HG02852 (cell line): ENCODE measurements around the gene STK40.
A peak's percentile ranks its signal among the peaks of the same experiment; 100 is the strongest.

ENCODE experiments used
- ATAC-seq: cut with Tn5 transposase; IDR thresholded peaks from one replicate; pipeline ENCODE4 v1.9.1; 2021; ENCODE audit warnings: mild to moderate bottlenecking, moderate library complexity; ENCODE audit not compliant: unreplicated experiment

STK40 gene

DNA sequence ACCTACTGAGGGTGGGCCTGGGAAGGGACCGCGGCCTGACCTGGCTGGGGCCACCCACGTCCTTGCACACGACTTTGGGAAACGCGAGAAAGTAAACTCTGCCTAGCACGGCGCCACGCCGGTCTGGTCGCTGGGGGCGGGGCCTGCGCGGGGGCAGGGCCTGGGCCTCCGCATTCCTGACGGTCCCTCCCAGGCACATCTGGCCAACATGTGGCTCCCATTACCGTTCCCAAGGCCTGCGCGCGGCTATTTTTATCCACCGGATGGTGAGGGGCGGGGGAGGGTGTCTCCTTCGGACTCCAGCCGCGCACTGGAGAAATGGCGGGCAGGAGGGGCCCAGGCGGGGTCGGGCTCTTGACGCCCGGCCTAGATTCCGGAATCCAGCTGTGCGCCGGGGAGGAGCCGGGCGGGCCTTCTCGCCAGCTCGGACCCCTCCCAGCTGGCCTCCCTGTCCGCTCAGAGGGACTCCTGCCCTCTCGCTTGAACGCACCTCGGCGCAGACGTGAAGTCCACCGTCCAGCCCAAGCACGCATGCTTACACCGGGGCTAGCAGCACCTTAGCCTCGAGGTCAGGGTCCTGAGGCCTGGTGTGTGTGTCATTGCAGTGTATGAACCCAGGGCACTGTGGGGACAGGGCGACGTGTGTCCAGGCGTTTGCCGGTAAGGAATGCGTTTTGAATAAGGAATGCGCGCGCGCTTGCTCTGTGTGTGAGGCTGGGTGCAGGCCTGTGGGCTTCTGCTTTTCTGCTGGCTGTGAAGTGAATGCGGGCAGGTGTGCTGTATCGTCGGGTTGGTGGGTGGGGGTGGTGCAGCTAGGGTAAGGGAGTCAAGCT, 64.4 kb downstream of the STK40 start:
- no peak for ATAC-seq

DNA sequence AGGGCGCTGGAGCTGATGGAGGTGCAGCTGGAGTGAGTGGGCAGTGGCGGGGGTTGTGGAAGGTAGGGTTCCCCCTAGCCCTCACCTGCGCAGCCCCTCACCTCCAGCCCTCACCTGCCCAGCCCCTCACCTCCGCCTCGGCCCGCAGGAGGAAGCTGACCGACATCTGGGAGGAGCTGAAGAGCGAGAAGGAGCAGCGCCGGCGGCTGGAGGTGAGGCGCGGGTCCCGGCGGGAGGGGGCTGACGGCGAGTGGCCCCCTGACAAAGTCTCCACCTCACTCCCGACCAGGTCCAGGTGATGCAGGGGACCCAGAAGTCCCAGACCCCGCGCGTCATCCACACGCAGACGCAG, 65.0 kb downstream of the STK40 start:
- no peak for ATAC-seq

GRCh38 chr1:36320291-36320761, 65.4 kb downstream of the STK40 start:
- ATAC-seq = no peak

- no peak for ATAC-seq
Observed at GRCh38 chr1:36309397-36309796, 76.3 kb downstream of the STK40 start.

DNA sequence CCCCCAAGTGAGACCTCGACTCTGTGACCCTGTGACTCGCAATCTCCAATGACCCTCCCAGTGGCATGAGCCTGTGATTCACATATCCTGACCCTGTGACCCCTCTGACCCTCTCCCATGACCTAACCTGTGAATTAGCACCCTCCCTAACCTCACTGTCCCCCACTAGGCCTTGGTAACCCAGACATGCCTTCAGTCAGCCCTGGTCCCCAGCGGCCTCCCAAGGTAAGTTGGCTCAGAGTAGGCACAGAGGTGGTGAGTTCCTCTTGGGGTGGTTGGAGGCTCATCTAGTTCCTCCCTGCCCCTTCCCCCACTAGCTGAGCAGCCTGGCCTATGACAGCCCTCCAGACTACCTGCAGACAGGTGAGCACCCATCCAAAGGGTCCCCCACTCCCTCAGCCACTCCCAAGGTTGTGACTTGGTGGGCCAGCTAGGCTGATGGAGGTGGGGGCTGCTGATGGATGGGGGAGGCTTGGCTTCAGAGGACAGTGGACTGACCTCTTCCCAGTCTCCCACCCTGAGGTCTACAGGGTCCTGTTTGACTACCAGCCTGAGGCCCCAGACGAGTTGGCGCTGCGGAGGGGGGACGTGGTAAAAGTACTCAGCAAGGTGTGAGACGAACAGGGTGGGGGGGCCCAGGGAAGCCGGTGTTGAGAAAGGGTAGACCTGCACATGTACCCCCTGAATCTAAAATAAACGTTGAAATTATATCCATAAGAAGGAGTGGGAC, 78.0 kb downstream of the STK40 start:
- ATAC-seq = no peak

- peak; percentile 97 for ATAC-seq
Observed at GRCh38 chr1:36306902-36307456, 78.7 kb downstream of the STK40 start.

DNA sequence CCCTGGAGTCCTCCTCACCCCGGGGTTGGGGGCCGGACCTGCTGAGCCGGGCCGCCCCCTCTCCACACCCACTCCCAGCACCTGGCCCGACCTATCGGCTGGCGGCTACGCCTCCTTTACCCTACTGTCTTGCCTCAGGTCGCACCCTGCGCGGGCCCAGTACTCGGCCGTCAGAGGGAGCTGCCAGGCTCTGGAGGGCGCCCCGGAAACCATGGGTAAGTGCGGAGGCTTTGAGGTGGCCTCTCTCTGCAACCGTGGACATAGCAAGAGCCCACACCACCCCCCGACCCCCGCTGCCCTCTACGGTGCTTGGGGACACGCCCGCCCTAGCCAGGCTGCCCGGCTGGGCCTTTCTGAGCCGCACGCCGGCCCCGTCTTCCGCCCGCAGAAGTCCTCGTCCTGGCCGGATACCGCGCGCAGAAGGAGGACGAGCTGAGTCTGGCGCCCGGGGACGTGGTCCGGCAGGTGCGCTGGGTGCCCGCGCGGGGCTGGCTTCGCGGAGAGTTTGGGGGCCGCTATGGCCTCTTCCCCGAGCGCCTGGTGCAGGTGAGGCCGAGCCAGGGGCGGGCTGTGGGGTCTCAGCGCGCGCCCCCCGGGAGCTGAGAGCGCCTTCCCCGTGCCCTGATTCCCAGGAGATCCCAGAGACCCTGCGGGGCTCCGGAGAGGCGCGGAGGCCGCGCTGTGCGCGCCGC, 79.4 kb downstream of the STK40 start, which contains the start of gene SH3D21:
TSS of gene SH3D21 (plus strand) at position 159 of the 692 bp plus-strand sequence. CDS start at position 212, 53 bp downstream.
- peak; percentile 37 for ATAC-seq

DNA sequence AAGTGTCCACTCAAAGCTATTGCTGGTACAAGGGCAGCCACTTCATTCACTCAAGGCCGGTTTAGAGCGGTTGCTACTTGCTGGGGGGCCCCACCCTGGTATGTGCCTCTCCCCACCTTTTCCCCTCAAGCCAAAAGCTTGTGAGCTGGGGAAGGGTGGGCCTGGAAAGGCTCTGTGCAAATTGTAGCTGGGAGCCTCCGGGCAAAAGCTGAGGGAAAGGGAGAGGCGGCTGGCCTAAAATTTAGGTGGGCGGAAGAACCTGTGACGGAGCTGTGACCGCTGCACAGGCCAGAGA, 79.9 kb downstream of the STK40 start:
- no peak for ATAC-seq

DNA sequence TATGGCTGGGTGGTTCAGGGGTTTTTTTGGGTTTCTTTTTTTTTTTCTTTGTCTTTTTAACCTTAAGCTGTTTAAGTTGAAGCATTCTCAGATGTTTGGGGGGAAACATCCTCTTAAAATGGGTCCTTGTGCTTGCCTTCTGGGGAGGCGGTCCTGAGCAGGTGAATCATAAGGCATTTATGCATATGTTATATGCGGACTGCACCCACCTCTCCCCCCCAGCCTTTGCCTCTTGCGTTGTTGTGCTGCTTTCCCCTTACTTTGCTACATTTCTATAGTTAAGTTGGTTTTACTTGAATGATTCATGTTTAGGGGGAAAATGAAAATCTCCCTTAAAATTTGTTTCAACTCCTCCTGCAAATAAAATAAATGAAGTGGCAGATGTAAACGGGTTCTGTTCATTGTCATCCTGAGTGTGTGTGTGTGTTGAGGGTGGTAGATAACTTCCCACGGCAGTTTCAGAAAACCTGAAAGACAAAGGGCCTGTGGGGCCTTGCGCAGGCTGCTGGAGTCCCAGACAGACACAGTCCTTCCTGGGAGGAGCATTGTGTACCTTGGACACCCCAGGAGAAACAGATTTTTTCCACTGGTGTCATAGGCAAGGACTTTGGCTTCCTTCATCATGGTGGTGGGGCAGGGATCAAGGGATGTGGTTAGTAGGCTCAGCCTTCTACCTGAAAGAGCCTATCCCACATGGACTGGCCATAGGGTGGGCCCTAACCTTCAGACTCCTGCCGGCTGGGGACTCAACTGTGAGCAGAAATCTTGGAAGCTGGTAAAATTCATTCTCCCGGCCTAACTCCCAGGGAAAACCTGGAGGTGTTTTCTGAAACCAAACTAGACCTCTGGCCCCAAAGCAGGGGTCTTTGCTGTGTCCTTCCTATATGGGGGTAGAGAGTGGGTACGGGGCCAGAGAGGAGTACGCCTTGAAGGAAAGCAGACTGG, 80.5 kb downstream of the STK40 start:
- ATAC-seq = no peak

GRCh38 chr1:36304521-36304920, 81.2 kb downstream of the STK40 start:
- no peak for ATAC-seq

- ATAC-seq = no peak
Observed at GRCh38 chr1:36303650-36304360, 81.9 kb downstream of the STK40 start.

DNA sequence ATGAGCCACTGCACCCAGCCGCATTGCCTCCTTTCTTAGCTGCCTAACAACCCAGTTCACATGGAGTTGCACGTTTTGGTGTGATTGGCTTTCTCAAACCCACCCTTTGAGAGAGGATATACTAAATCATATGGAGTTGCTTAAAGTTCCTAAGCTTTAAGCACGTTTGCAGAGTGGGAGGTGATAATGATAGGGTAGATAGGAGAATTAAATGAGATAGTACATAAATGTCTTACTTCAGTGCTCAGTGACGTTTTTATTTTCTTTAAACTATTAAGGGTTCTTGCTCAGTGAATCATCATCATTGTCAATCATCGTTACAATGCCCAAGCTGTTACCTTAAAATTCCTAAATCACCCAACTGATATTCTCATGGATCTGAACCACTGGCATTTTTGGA, 82.5 kb downstream of the STK40 start:
- ATAC-seq = no peak

DNA sequence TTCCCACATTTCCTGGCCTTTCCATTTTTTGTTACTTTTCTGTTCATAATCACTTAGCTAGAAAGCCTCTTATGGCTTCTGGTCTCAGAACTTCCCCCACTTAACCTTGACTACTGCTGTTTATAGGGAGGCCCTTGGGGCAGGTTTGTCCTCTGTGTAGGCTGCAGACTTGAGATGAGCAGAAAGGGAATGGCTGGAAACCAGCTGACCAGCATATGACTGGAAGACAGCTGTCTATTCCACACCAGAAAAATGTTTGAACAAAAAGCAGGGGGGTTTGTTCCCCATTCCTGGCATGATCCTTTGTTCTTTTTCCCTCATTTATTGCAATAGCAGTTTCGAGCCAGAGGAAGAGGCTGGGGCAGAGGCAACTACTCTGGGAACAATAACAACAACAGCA, 84.5 kb downstream of the STK40 start:
- no peak for ATAC-seq

- no peak for ATAC-seq
Observed at GRCh38 chr1:36300526-36300925, 85.2 kb downstream of the STK40 start.

- no peak for ATAC-seq
Observed at GRCh38 chr1:36298640-36299039, 87.1 kb downstream of the STK40 start.

DNA sequence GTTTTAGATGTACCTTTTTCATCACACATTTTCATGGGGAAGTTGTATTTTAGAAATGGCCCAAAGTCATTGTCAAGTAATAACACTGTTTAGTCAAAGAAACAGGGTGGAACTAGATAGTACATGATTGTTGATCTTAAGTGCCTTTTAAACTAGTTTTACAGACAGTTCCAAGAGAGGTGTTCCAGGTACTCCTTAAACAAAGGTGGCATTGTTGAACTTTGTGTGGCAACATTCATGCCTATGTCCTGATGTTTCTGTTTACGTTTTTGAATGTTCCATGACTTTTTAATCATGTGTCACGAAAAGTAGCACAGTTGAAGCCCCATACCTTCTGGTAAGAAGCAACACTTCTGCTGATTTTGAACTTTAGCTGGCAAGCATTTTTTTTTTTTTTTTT, 88.7 kb downstream of the STK40 start:
- no peak for ATAC-seq

DNA sequence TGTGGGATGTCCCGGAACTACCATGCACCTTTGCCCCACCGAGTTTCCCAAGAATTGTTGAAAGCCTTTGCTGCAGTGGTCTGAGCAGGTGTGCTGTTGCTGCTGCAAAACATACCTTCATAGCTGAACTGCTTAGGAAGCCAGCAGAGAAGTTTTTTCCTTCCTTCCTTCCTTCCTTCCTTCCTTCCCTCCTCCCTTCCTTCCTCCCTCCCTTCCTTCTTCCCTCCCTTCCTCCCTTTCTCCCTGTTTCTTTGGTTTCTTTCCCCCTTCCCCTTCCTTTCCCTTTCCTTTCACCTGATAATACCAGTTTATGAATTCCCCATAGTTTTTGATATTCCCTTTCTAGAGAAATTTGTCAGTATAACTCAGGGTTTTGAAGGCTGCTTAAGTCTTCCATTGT, 90.3 kb downstream of the STK40 start:
- ATAC-seq = no peak
